Lung (tissue), 16 donors: ENCODE results near the gene RPP38. TPM values are rescaled to one million over a fixed set of nuclear protein-coding genes. Genes with fewer than 3 reads are reported as not detected.

Experiments
- ATAC-seq: fragments of 200-7000 bp; cut with Tn5 transposase; one replicate; pipeline ENCODE4 v1.9.1; 2020; ENCODE audit warnings: moderate number of reproducible peaks; ENCODE audit not compliant: insufficient read depth, low FRiP score
- DNase-seq, 3 donors: peaks; one replicate each; pipeline ENCODE4 v3.0.0-alpha.2; 2013 to 2017
- H3K27ac ChIP-seq, 2 donors: one replicate each; pipeline ENCODE4 v1.5.1; 2013; ENCODE audit warnings: mild to moderate bottlenecking in 2 of 2, moderate library complexity in 2 of 2, control low read depth in 1 of 2, inconsistent platforms in 1 of 2, low read depth in 1 of 2, low read length in 1 of 2
- H3K27me3 ChIP-seq, 3 donors: one replicate each; pipeline ENCODE4 v1.5.1; 2013; ENCODE audit warnings: low read length in 2 of 3; ENCODE audit not compliant: control insufficient read depth in 3 of 3, insufficient read depth in 3 of 3
- H3K36me3 ChIP-seq, 4 donors: one replicate each; pipeline ENCODE4 v1.5.1; 2013; ENCODE audit warnings: low read length in 4 of 4, mild to moderate bottlenecking in 1 of 4, moderate library complexity in 1 of 4; ENCODE audit not compliant: control insufficient read depth in 4 of 4, insufficient read depth in 4 of 4
- H3K4me1 ChIP-seq, 5 donors: one replicate each; pipeline ENCODE4 v1.5.1; 2013; ENCODE audit warnings: low read length in 5 of 5, mild to moderate bottlenecking in 2 of 5, moderate library complexity in 1 of 5; ENCODE audit not compliant: control insufficient read depth in 5 of 5, insufficient read depth in 5 of 5
- H3K4me3 ChIP-seq: one replicate; pipeline ENCODE4 v1.5.1; 2013; ENCODE audit warnings: mild to moderate bottlenecking, control low read depth, moderate library complexity
- H3K9ac ChIP-seq, 2 donors: one replicate each; pipeline ENCODE4 v1.5.1; 2013; ENCODE audit warnings: low read length in 2 of 2, control low read depth in 1 of 2; ENCODE audit not compliant: insufficient read depth in 1 of 2
- H3K9me3 ChIP-seq, 4 donors: one replicate each; pipeline ENCODE4 v1.5.1; 2013; ENCODE audit warnings: low read length in 3 of 4, mild to moderate bottlenecking in 1 of 4, moderate library complexity in 1 of 4; ENCODE audit not compliant: control insufficient read depth in 4 of 4, insufficient read depth in 3 of 4
- WGBS, 2 donors: extraction: QIAGEN DNeasy Blood & Tissue Kit; methylation state at CpG; one replicate each; pipeline ENCODE4 v1.1.7; 2013; 5-methylcytosine and 5-hydroxymethylcytosine counted together
- long read RNA-seq, 5 donors: transcript quantifications; one replicate each; lab custom pipeline, GENCODE V29; 2026
- polyA plus RNA-seq, 2 donors: library from polyadenylated mRNA; stranded (reverse); fragments of 200-250 nt; gene quantifications; one replicate each; pipeline ENCODE4 v1.2.1, GENCODE V29; 2013
- total RNA-seq, 2 donors: library from RNA; depleted of rRNA in 1 of 2; stranded (reverse); fragments of >200 nt in 1 of 2; gene quantifications; one replicate each; pipeline ENCODE4 v1.2.1, GENCODE V29; 2014 to 2021
- TF ChIP-seq, protein P1 (sequence below): IDR thresholded peaks from 2 replicates; pipeline ENCODE4 v1.5.1; 2012; ENCODE audit warnings: mild to moderate bottlenecking; ENCODE audit errors: control extremely low read depth, extremely low read depth
- donor health status: control.
- donor health status: control.
- donor health status: Bipolar disorder and iron deficiency.
- donor health status: healthy.
- donor health status: DM: yes; HTN: yes; CAD: no.

RPP38 gene, protein sequence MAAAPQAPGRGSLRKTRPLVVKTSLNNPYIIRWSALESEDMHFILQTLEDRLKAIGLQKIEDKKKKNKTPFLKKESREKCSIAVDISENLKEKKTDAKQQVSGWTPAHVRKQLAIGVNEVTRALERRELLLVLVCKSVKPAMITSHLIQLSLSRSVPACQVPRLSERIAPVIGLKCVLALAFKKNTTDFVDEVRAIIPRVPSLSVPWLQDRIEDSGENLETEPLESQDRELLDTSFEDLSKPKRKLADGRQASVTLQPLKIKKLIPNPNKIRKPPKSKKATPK
- 10 to 100 TPM; 10.2 to 17.0 TPM for total RNA-seq
- 10 to 100 TPM; 19.3 to 25.5 TPM for polyA plus RNA-seq
- long read RNA-seq, donor 1, transcript RPP38-204 (3 exons, 1,296 nt): major isoform, 5 of 21 reads
- long read RNA-seq, donor 1, transcript RPP38-203 (2 exons, 1,030 nt): major isoform, 5 of 21 reads
- long read RNA-seq, donor 1, partial matches to known transcripts: 6 of 21 reads
- long read RNA-seq, donor 1, other reads (novel, unspliced or antisense): 0 of 21 reads
- long read RNA-seq, donor 2, partial matches to known transcripts: 0 of 5 reads
- long read RNA-seq, donor 2, other reads (novel, unspliced or antisense): 0 of 5 reads
- long read RNA-seq, donor 3, partial matches to known transcripts: 0 of 7 reads
- long read RNA-seq, donor 3, other reads (novel, unspliced or antisense): 0 of 7 reads
- long read RNA-seq, donor 4, partial matches to known transcripts: 6 of 10 reads
- long read RNA-seq, donor 4, other reads (novel, unspliced or antisense): 0 of 10 reads
- long read RNA-seq, donor 5, transcript RPP38-203 (2 exons, 1,030 nt): major isoform, 7 of 25 reads
- long read RNA-seq, donor 5, partial matches to known transcripts: 11 of 25 reads
- long read RNA-seq, donor 5, other reads (novel, unspliced or antisense): 0 of 25 reads

DNA sequence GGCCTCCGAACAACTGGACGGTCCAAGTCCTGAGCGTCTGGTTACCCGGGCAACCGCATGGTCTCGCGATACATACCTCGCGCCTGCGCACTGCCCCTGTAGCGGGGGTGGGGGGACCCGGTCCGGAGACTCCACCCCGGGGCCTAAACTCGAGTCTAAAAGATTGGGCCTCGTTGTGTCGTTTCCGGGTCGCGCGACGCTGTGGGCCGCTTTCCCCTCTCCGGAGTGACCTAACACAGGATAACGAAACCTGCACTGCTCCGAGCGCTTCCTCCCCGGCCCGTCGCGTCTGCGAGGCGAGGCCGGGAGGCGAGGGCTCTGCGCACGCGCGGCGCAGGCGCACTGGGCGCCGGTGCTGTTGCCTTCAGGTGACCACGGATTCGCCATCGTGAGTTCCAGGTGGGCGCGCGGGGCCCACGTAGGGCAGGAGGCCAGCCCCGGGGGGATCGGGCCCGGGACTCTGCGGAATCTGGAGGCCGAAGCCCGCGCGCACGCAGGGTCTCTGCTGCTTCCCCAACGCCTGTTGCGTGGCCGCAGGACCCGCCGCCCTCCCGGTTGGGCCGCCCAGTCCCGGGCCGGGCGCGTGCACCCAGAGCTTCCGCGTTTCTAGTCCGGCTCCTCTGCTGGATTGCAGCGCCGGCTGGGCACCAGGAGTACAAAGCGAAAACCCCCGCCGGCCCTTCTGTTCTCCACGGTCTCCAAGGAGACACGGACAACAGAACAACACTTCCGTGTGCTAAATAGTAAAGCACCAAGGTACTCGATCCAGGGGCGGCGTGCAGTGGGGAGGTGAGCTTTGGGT is at the start of gene RPP38:
TSS of gene RPP38 (plus strand) at position 345 of the 802 bp plus-strand sequence. CDS start 5,960 bp downstream, outside the sequence.
- Histone ChIP-seq H3K4me1 (peaks cover 0 to 11% (median 3%) of the 10 kb centered on the region in 5 donors), H3K9ac (peak within 1 kb of the TSS; percentile 85 to 95), H3K9me3 (no peaks in the 10 kb centered on the region), H3K4me3 (peak within 1 kb of the TSS; percentile 94), H3K27me3 (no peaks in the 10 kb centered on the region), H3K27ac (peak within 1 kb of the TSS; percentile 95 to 99), H3K36me3 (peaks cover 0 to 5% (median 3%) of the 10 kb centered on the region in 4 donors)
- TF ChIP-seq, protein P1, sequence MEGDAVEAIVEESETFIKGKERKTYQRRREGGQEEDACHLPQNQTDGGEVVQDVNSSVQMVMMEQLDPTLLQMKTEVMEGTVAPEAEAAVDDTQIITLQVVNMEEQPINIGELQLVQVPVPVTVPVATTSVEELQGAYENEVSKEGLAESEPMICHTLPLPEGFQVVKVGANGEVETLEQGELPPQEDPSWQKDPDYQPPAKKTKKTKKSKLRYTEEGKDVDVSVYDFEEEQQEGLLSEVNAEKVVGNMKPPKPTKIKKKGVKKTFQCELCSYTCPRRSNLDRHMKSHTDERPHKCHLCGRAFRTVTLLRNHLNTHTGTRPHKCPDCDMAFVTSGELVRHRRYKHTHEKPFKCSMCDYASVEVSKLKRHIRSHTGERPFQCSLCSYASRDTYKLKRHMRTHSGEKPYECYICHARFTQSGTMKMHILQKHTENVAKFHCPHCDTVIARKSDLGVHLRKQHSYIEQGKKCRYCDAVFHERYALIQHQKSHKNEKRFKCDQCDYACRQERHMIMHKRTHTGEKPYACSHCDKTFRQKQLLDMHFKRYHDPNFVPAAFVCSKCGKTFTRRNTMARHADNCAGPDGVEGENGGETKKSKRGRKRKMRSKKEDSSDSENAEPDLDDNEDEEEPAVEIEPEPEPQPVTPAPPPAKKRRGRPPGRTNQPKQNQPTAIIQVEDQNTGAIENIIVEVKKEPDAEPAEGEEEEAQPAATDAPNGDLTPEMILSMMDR: no peak
- peak; percentile 97 to 98 (median 98) for DNase-seq
- WGBS, 2 donors: 0% methylated on average over 58 to 84 of the region's 84 CpGs
- peak; percentile 94 for ATAC-seq

DNA sequence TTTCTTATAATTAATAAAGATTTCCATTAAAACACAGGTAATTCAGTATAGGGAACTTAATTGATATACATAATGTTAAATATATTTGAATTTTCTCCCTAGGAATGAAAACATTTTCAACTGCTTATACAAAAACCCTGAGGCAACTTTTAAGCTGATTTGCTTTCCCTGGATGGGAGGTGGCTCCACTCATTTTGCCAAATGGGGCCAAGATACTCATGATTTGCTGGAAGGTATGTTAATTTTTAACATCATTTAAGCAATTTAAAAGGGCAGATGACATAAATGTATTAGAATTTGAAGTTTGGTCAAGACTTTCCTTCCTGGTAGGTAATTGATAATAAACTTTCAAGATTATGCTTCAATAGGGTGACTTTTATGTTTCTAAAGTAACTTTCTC is 47.6 kb upstream of the RPP38 start:
- Histone ChIP-seq H3K9me3 (no peaks in the 10 kb centered on the region), H3K27ac (no peak overlapping the region), H3K4me3 (no peak overlapping the region), H3K9ac (no peak overlapping the region), H3K4me1 (peaks cover 0 to 8% (median 0%) of the 10 kb centered on the region in 5 donors), H3K27me3 (peaks cover 0 to 3% (median 0%) of the 10 kb centered on the region in 3 donors), H3K36me3 (no peaks in the 10 kb centered on the region)
- ATAC-seq (no peak), DNase-seq (no peak)
- TF ChIP-seq, protein P1: no peak

DNA sequence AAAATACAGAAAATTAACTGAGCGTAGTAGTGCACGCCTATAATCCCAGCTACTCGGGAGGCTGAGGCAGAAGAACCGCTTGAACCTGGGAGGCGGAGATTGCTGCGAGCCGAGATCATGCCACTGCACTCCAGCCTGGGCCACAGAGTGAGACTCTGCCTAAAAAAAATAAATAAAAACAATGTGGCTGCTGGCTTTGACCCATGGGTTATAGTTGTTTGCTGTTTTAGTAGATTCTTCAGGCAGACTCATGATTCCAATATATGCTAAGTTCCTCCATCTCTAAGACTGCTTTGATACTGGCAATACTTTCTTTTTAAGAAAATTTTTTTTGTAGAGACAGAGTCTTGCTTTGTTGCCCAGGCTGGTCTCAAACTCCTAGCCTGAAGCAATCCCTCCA is 45.0 kb upstream of the RPP38 start:
- no peaks in the 10 kb centered on the region for H3K36me3 ChIP-seq
- no peaks in the 10 kb centered on the region for H3K9me3 ChIP-seq
- ATAC-seq (no peak), DNase-seq (no peak)
- no peak overlapping the region for H3K9ac ChIP-seq
- TF ChIP-seq, protein P1: no peak
- H3K4me3 ChIP-seq: no peak overlapping the region
- H3K27ac ChIP-seq: no peak overlapping the region
- H3K4me1 ChIP-seq: peaks cover 0 to 2% (median 0%) of the 10 kb centered on the region in 5 donors
- H3K27me3 ChIP-seq: peaks cover 0 to 3% (median 0%) of the 10 kb centered on the region in 3 donors
- 88% methylated on average over 7 of the region's 7 CpGs for WGBS, 2 donors
